DND-41 (cell line): ENCODE measurements around the gene EXOSC10.

Experiments
- ATAC-seq: fragments of 200-7000 bp; cut with Tn5 transposase; 3 replicates; pipeline ENCODE4 v1.9.1; 2021; ENCODE audit warnings: low read depth; ENCODE audit not compliant: insufficient read depth
- DNase-seq: peaks from one replicate; pipeline ENCODE4 v3.0.0-alpha.2; 2020
- H2AFZ ChIP-seq: 2 replicates; pipeline ENCODE4 v1.6.0; 2012; ENCODE audit warnings: low read depth, low read length
- H3K27ac ChIP-seq: 2 replicates; pipeline ENCODE4 v1.5.1; 2012; ENCODE audit warnings: low read length, inconsistent platforms
- H3K27me3 ChIP-seq: fragments of 200-600 bp; sonication (generic); 2 replicates; pipeline ENCODE4 v1.6.0; 2012; ENCODE audit warnings: low read length, mild to moderate bottlenecking, inconsistent platforms; ENCODE audit not compliant: insufficient read depth, poor library complexity
- H3K36me3 ChIP-seq: 2 replicates; pipeline ENCODE4 v1.5.1; 2012; ENCODE audit warnings: low read length, inconsistent platforms; ENCODE audit not compliant: insufficient read depth
- H3K4me1 ChIP-seq: 2 replicates; pipeline ENCODE4 v1.5.1; 2012; ENCODE audit warnings: mild to moderate bottlenecking, low read length; ENCODE audit not compliant: insufficient read depth
- H3K4me2 ChIP-seq: 2 replicates; pipeline ENCODE4 v1.6.0; 2012; ENCODE audit warnings: mild to moderate bottlenecking, moderate library complexity, low read length, inconsistent platforms; ENCODE audit not compliant: insufficient read depth
- H3K4me3 ChIP-seq, 2 experiments: fragments of 200-600 bp in 1 of 2; shearing (Covaris generic) in 1 of 2; 2 replicates each; pipeline ENCODE4 v1.5.1; 2012 to 2016; ENCODE audit warnings: inconsistent platforms in 2 of 2, low read length in 2 of 2, mild to moderate bottlenecking in 2 of 2, low read depth in 1 of 2, moderate library complexity in 1 of 2
- H3K79me2 ChIP-seq: 2 replicates; pipeline ENCODE4 v1.6.0; 2012; ENCODE audit warnings: low read length, inconsistent platforms; ENCODE audit not compliant: insufficient read depth
- H3K9ac ChIP-seq: 2 replicates; pipeline ENCODE4 v1.6.0; 2012; ENCODE audit warnings: low read depth, mild to moderate bottlenecking, inconsistent platforms, low read length, moderate library complexity
- H3K9me3 ChIP-seq: 2 replicates; pipeline ENCODE4 v1.5.1; 2012; ENCODE audit warnings: low read length, moderate library complexity, mild to moderate bottlenecking, inconsistent platforms; ENCODE audit not compliant: insufficient read depth, severe bottlenecking
- H4K20me1 ChIP-seq: 2 replicates; pipeline ENCODE4 v1.6.0; 2012; ENCODE audit warnings: low read length; ENCODE audit not compliant: insufficient read depth
- EZH2 ChIP-seq: IDR thresholded peaks from 3 replicates; pipeline ENCODE4 v1.6.1; 2012; ENCODE audit warnings: borderline replicate concordance, low read depth, mild to moderate bottlenecking, moderate library complexity, low read length, inconsistent platforms; ENCODE audit not compliant: severe bottlenecking
- TF ChIP-seq, protein P1 (sequence below): IDR thresholded peaks from 2 replicates; pipeline ENCODE4 v1.5.1; 2012; ENCODE audit warnings: borderline replicate concordance, low read length, moderate library complexity, mild to moderate bottlenecking; ENCODE audit not compliant: poor library complexity, severe bottlenecking; ENCODE audit errors: extremely low read depth

Gene EXOSC10

DNA sequence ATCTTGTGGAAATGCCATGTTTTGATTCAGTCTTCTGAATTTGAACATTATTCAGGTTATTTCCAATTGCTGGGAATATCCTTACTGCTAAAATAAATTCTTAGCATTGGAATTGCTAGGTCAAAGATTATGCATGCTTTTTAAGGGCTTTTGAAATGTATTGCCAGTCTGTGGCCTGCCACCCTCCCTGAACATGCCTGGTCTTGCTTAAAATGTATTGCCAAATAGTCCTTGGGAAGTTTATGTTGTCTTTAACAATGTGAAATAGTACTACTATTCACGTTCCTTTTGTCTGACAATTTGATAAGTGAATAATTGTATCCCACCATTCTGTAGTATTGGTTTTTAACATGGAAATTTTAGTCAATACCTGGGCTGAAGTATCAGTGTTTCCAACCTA lies 73.6 kb downstream of the EXOSC10 start:
- Histone ChIP-seq H3K4me1 (no peaks in the 10 kb centered on the region), H3K79me2 (no peaks in the 10 kb centered on the region), H2AFZ (no peak overlapping the region), H3K36me3 (peaks cover 67% of the 10 kb centered on the region), H3K27ac (no peak overlapping the region), H3K4me3 (no peak overlapping the region), H3K27me3 (no peaks in the 10 kb centered on the region), H3K9me3 (no peaks in the 10 kb centered on the region), H4K20me1 (peaks cover 27% of the 10 kb centered on the region; the same call in 1 of the 2 replicates), H3K4me2 (no peak overlapping the region), H3K9ac (no peak overlapping the region)
- no peak for TF ChIP-seq EZH2
- TF ChIP-seq, protein P1, sequence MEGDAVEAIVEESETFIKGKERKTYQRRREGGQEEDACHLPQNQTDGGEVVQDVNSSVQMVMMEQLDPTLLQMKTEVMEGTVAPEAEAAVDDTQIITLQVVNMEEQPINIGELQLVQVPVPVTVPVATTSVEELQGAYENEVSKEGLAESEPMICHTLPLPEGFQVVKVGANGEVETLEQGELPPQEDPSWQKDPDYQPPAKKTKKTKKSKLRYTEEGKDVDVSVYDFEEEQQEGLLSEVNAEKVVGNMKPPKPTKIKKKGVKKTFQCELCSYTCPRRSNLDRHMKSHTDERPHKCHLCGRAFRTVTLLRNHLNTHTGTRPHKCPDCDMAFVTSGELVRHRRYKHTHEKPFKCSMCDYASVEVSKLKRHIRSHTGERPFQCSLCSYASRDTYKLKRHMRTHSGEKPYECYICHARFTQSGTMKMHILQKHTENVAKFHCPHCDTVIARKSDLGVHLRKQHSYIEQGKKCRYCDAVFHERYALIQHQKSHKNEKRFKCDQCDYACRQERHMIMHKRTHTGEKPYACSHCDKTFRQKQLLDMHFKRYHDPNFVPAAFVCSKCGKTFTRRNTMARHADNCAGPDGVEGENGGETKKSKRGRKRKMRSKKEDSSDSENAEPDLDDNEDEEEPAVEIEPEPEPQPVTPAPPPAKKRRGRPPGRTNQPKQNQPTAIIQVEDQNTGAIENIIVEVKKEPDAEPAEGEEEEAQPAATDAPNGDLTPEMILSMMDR = no peak
- DNase-seq (no peak), ATAC-seq (no peak)

DNA sequence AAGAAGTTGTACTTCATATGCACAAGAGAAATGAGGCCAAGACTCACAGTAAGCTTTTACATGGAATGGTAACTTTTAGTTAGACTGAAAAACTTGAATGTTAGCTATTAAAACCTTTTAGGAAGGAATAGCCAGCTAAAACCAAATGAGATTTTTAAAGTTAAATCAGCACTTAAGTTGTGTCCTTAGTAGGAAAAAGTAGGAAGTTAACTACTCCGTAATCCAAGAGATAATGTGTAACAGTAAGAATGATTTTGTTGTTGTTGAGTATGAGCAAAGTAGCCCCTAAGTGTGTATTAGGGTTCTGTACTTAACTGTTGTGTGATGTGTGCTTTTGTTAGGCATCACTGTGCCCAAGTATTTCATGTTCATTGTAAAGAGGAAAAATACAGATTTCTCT lies 74.1 kb downstream of the EXOSC10 start:
- TF ChIP-seq, protein P1 = no peak
- no peak for TF ChIP-seq EZH2
- Histone ChIP-seq H4K20me1 (peaks cover 27% of the 10 kb centered on the region; the same call in 1 of the 2 replicates), H3K9ac (no peak overlapping the region), H3K9me3 (no peaks in the 10 kb centered on the region), H2AFZ (no peak overlapping the region), H3K79me2 (no peaks in the 10 kb centered on the region), H3K27me3 (no peaks in the 10 kb centered on the region), H3K4me2 (no peak overlapping the region), H3K36me3 (peaks cover 70% of the 10 kb centered on the region), H3K4me1 (no peaks in the 10 kb centered on the region), H3K4me3 (no peak overlapping the region), H3K27ac (no peak overlapping the region)
- ATAC-seq = no peak
- DNase-seq = no peak

DNA sequence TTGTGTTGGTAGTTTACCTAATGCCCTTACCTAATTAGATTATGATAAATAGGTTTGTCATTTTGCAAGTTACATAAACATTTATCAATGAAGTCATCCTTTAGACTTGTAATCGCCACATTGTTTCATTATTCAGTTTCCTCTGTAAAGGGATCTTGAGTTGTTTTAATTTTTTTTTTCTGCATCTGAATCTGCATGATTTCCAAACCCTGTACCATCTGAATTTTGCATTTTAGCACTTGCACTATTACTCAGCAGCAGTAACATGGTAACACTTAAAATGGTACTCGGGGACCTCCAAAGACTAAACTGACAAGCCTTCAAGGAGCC lies 74.8 kb downstream of the EXOSC10 start:
- H3K79me2 ChIP-seq = no peaks in the 10 kb centered on the region
- no peaks in the 10 kb centered on the region for H3K9me3 ChIP-seq
- H3K36me3 ChIP-seq = peaks cover 73% of the 10 kb centered on the region
- no peak overlapping the region for H3K9ac ChIP-seq
- H4K20me1 ChIP-seq = peaks cover 27% of the 10 kb centered on the region; the same call in 1 of the 2 replicates
- H3K4me1 ChIP-seq = no peaks in the 10 kb centered on the region
- TF ChIP-seq EZH2 = no peak
- TF ChIP-seq, protein P1 = no peak
- H3K27me3 ChIP-seq = no peaks in the 10 kb centered on the region
- DNase-seq = no peak
- H2AFZ ChIP-seq = no peak overlapping the region
- no peak overlapping the region for H3K4me3 ChIP-seq
- H3K27ac ChIP-seq = no peak overlapping the region
- no peak for ATAC-seq
- no peak overlapping the region for H3K4me2 ChIP-seq

DNA sequence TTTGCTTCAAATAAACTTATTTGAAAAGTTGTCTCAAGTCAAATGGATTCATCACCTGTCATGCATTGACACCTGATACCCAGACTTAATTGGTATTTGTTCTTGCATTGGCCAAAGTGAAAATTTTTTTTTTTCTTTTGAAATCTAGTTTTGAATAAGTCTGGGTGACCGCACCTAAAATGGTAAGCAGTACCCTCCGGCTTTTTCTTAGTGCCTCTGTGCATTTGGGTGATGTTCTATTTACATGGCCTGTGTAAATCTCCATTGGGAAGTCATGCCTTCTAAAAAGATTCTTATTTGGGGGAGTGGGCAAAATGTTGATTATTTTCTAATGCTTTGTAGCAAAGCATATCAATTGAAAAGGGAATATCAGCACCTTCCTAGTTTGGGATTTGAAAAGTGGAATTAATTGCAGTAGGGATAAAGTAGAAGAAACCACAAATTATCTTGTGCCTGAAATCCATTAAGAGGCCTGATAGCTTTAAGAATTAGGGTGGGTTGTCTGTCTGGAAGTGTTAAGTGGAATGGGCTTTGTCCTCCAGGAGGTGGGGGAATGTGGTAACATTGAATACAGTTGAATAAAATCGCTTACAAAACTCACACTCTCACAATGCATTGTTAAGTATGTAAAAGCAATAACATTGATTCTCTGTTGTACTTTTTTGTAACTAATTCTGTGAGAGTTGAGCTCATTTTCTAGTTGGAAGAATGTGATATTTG lies 75.4 kb downstream of the EXOSC10 start:
- Histone ChIP-seq H3K9ac (no peak overlapping the region), H3K4me2 (no peak overlapping the region), H2AFZ (no peak overlapping the region), H3K79me2 (no peaks in the 10 kb centered on the region; the same call in 1 of the 2 replicates), H3K4me1 (no peaks in the 10 kb centered on the region), H3K27ac (no peak overlapping the region), H3K36me3 (peaks cover 77% of the 10 kb centered on the region), H4K20me1 (peaks cover 29% of the 10 kb centered on the region; the same call in 1 of the 2 replicates), H3K27me3 (no peaks in the 10 kb centered on the region), H3K9me3 (no peaks in the 10 kb centered on the region), H3K4me3 (no peak overlapping the region)
- no peak for TF ChIP-seq EZH2
- TF ChIP-seq, protein P1 = no peak
- DNase-seq (no peak), ATAC-seq (no peak)
